GM23338 (cell line): ENCODE measurements around the gene RAB5B.

ENCODE experiments used
- CREB1 ChIP-seq: fragments of 250-450 bp; sonication (Bioruptor Pico); IDR thresholded peaks from 2 replicates; pipeline ENCODE4 v1.5.0; 2020; ENCODE audit warnings: low read depth, mild to moderate bottlenecking, moderate library complexity
- CTCF ChIP-seq, 2 experiments: fragments of 200-600 bp in 1 of 2; sonication (generic) in 1 of 2; conservative IDR thresholded peaks; 2 replicates each; pipeline versions ENCODE4 v1.5.1 to v1.6.1; 2016 to 2017; ENCODE audit warnings: antibody characterized with exemption in 2 of 2, low read depth in 2 of 2, mild to moderate bottlenecking in 2 of 2, moderate library complexity in 1 of 2
- EZH2 ChIP-seq: fragments of 200-600 bp; sonication (generic); IDR thresholded peaks from one replicate; pipeline ENCODE4 v1.8.0; 2017; ENCODE audit warnings: antibody characterized with exemption, mild to moderate bottlenecking, low read depth; ENCODE audit not compliant: unreplicated experiment
- EZH2phosphoT487 ChIP-seq: fragments of 200-600 bp; sonication (generic); IDR thresholded peaks from one replicate; pipeline ENCODE4 v1.8.1; 2018; ENCODE audit warnings: antibody characterized with exemption; ENCODE audit not compliant: unreplicated experiment
- JUNB ChIP-seq: IDR thresholded peaks from one replicate; pipeline ENCODE4 v1.6.1; 2016; ENCODE audit warnings: antibody characterized with exemption; ENCODE audit not compliant: unreplicated experiment
- POLR2AphosphoS5 ChIP-seq: IDR thresholded peaks from 2 replicates; pipeline ENCODE4 v1.6.1; 2016; ENCODE audit warnings: antibody characterized with exemption, low read depth
- STAT1 ChIP-seq: IDR thresholded peaks from one replicate; pipeline ENCODE4 v1.6.1; 2016; ENCODE audit warnings: antibody characterized with exemption; ENCODE audit not compliant: unreplicated experiment
- ZNF114 ChIP-seq: fragments of 250-450 bp; sonication (Bioruptor Pico); IDR thresholded peaks from 2 replicates; pipeline ENCODE4 v1.5.0; 2020; ENCODE audit warnings: mild to moderate bottlenecking, moderate library complexity
- ZNF331 ChIP-seq: fragments of 250-450 bp; sonication (Bioruptor Pico); IDR thresholded peaks from 2 replicates; pipeline ENCODE4 v1.5.0; 2020; ENCODE audit warnings: low read depth, mild to moderate bottlenecking, moderate library complexity
- TF ChIP-seq, protein P1 (sequence below): IDR thresholded peaks from one replicate; pipeline ENCODE4 v1.6.1; 2018; ENCODE audit warnings: antibody characterized with exemption; ENCODE audit not compliant: unreplicated experiment
- TF ChIP-seq, protein P2 (sequence below): IDR thresholded peaks from 2 replicates; pipeline ENCODE4 v1.6.1; 2016; ENCODE audit warnings: antibody characterized with exemption

GRCh38 chr12:56031987-56032386, 58.1 kb downstream of the RAB5B start:
- TF ChIP-seq CTCF (conservative IDR thresholded peaks at IDR 0.05; ENCODE audit: low read depth in 2 of 2) = no peak
- no peak for TF ChIP-seq POLR2AphosphoS5
- no peak for TF ChIP-seq EZH2
- TF ChIP-seq, protein P1, sequence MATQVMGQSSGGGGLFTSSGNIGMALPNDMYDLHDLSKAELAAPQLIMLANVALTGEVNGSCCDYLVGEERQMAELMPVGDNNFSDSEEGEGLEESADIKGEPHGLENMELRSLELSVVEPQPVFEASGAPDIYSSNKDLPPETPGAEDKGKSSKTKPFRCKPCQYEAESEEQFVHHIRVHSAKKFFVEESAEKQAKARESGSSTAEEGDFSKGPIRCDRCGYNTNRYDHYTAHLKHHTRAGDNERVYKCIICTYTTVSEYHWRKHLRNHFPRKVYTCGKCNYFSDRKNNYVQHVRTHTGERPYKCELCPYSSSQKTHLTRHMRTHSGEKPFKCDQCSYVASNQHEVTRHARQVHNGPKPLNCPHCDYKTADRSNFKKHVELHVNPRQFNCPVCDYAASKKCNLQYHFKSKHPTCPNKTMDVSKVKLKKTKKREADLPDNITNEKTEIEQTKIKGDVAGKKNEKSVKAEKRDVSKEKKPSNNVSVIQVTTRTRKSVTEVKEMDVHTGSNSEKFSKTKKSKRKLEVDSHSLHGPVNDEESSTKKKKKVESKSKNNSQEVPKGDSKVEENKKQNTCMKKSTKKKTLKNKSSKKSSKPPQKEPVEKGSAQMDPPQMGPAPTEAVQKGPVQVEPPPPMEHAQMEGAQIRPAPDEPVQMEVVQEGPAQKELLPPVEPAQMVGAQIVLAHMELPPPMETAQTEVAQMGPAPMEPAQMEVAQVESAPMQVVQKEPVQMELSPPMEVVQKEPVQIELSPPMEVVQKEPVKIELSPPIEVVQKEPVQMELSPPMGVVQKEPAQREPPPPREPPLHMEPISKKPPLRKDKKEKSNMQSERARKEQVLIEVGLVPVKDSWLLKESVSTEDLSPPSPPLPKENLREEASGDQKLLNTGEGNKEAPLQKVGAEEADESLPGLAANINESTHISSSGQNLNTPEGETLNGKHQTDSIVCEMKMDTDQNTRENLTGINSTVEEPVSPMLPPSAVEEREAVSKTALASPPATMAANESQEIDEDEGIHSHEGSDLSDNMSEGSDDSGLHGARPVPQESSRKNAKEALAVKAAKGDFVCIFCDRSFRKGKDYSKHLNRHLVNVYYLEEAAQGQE = no peak
- TF ChIP-seq ZNF114 = no peak
- TF ChIP-seq JUNB = no peak
- no peak for TF ChIP-seq CREB1 (CRISPR knock-in tag)
- TF ChIP-seq EZH2phosphoT487 = no peak
- TF ChIP-seq, protein P2, sequence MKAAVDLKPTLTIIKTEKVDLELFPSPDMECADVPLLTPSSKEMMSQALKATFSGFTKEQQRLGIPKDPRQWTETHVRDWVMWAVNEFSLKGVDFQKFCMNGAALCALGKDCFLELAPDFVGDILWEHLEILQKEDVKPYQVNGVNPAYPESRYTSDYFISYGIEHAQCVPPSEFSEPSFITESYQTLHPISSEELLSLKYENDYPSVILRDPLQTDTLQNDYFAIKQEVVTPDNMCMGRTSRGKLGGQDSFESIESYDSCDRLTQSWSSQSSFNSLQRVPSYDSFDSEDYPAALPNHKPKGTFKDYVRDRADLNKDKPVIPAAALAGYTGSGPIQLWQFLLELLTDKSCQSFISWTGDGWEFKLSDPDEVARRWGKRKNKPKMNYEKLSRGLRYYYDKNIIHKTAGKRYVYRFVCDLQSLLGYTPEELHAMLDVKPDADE = no peak
- TF ChIP-seq STAT1 = no peak
- TF ChIP-seq ZNF331 (CRISPR knock-in tag) = no peak
